Vagina (tissue), 2 donors: ENCODE results near the gene SPINT2. TPM values are rescaled to one million over a fixed set of nuclear protein-coding genes. Genes with fewer than 3 reads are reported as not detected.

Experiments used
- DNase-seq, 2 donors: peaks; one replicate each; pipeline ENCODE4 v3.0.0-alpha.2; 2017; ENCODE audit errors: extremely low spot score in 2 of 2
- H3K27ac ChIP-seq: fragments of 200-600 bp; sonication (generic); one replicate; pipeline ENCODE4 v1.5.1; 2019
- H3K27me3 ChIP-seq: fragments of 200-600 bp; sonication (generic); one replicate; pipeline ENCODE4 v1.5.1; 2019
- H3K36me3 ChIP-seq, 2 donors: fragments of 200-600 bp; sonication (generic); one replicate each; pipeline ENCODE4 v1.5.1; 2017 to 2019
- H3K4me1 ChIP-seq: fragments of 200-600 bp; sonication (generic); one replicate; pipeline ENCODE4 v1.5.1; 2019
- H3K4me3 ChIP-seq, 2 donors: fragments of 200-600 bp; sonication (generic); 1 replicate in 1 of 2; 2 replicates in 1 of 2; pipeline ENCODE4 v1.5.1; 2016 to 2019
- H3K9me3 ChIP-seq: fragments of 200-600 bp; sonication (generic); one replicate; pipeline ENCODE4 v1.5.1; 2019
- POLR2A ChIP-seq, 2 donors: fragments of 450-650 bp; IDR thresholded peaks; one replicate each; pipeline ENCODE4 v1.6.1; 2017; ENCODE audit warnings: antibody characterized with exemption in 2 of 2, mild to moderate bottlenecking in 2 of 2, moderate library complexity in 2 of 2
- POLR2AphosphoS5 ChIP-seq, 2 donors: sonication (generic); formaldehyde crosslinking; IDR thresholded peaks; one replicate each; pipeline ENCODE4 v1.9.0; 2017; ENCODE audit warnings: antibody characterized with exemption in 2 of 2, mild to moderate bottlenecking in 2 of 2, low read depth in 1 of 2; ENCODE audit not compliant: insufficient read depth in 1 of 2
- intact Hi-C: fragments of 100-400 bp; cut with DNase I; formaldehyde crosslinking; loops from one replicate; pipeline ENCODE4 v1.15.1; 2023
- total RNA-seq: library from RNA; depleted of rRNA; stranded (reverse); fragments of >200 nt; gene quantifications from one replicate; pipeline ENCODE4 v1.2.3, GENCODE V29; 2016
- TF ChIP-seq, protein P1 (sequence below), 3 experiments: fragments of 450-650 bp in 2 of 3; fragments of 200-600 bp in 1 of 3; sonication (generic) in 1 of 3; IDR thresholded peaks; one replicate each; pipeline ENCODE4 v1.5.1; 2017 to 2019; ENCODE audit warnings: antibody characterized with exemption in 3 of 3, mild to moderate bottlenecking in 2 of 3, moderate library complexity in 2 of 3

SPINT2 gene
- total RNA-seq, 1 donor from 2014 or later: 174 TPM

DNA sequence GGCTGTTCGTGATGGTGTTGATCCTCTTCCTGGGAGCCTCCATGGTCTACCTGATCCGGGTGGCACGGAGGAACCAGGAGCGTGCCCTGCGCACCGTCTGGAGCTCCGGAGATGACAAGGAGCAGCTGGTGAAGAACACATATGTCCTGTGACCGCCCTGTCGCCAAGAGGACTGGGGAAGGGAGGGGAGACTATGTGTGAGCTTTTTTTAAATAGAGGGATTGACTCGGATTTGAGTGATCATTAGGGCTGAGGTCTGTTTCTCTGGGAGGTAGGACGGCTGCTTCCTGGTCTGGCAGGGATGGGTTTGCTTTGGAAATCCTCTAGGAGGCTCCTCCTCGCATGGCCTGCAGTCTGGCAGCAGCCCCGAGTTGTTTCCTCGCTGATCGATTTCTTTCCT is 27.5 kb downstream of the SPINT2 start:
- TF ChIP-seq, protein P1, sequence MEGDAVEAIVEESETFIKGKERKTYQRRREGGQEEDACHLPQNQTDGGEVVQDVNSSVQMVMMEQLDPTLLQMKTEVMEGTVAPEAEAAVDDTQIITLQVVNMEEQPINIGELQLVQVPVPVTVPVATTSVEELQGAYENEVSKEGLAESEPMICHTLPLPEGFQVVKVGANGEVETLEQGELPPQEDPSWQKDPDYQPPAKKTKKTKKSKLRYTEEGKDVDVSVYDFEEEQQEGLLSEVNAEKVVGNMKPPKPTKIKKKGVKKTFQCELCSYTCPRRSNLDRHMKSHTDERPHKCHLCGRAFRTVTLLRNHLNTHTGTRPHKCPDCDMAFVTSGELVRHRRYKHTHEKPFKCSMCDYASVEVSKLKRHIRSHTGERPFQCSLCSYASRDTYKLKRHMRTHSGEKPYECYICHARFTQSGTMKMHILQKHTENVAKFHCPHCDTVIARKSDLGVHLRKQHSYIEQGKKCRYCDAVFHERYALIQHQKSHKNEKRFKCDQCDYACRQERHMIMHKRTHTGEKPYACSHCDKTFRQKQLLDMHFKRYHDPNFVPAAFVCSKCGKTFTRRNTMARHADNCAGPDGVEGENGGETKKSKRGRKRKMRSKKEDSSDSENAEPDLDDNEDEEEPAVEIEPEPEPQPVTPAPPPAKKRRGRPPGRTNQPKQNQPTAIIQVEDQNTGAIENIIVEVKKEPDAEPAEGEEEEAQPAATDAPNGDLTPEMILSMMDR (IDR thresholded peaks at IDR 0.05): no peak
- TF ChIP-seq POLR2AphosphoS5 (IDR thresholded peaks at IDR 0.05; ENCODE audit: insufficient read depth in 1 of 2, low read depth in 1 of 2): no peak
- TF ChIP-seq POLR2A (IDR thresholded peaks at IDR 0.05): no peak
- H3K4me3 ChIP-seq: no peak overlapping the region
- no peaks in the 10 kb centered on the region for H3K27me3 ChIP-seq
- no peaks in the 10 kb centered on the region for H3K9me3 ChIP-seq
- intact Hi-C loops: no loop called here
- peaks cover 35% of the 10 kb centered on the region for H3K4me1 ChIP-seq
- no peak for DNase-seq
- H3K27ac ChIP-seq: peak overlapping the region; percentile 27
- no peaks in the 10 kb centered on the region for H3K36me3 ChIP-seq

GRCh38 chr19:38293281-38293680 is 28.9 kb downstream of the SPINT2 start:
- Histone ChIP-seq H3K27ac (no peak overlapping the region), H3K4me1 (peaks cover 49% of the 10 kb centered on the region)
- intact Hi-C loops: no loop called here

DNA sequence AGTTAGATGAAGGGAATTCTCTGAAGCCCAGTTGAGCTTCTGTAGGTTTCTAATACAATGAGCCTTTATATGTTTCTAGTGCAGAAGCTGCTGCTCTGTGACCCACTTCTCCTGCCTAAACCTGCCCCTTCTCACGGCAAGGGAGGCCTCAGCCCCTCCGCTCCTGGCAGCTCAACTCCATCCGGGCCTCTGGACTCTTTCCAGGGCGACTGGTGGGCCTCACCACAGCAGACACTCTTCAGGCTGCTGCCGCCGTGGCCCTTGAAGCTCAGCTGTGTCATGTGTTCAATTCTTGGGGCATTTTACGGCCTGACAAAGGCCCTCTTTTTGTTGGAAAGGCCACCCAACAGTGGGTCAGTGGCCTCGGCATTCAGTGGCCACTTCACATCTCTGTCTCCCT is 29.7 kb downstream of the SPINT2 start:
- Histone ChIP-seq H3K36me3 (no peaks in the 10 kb centered on the region), H3K9me3 (no peaks in the 10 kb centered on the region), H3K27me3 (no peaks in the 10 kb centered on the region), H3K4me3 (no peak overlapping the region), H3K27ac (no peak overlapping the region), H3K4me1 (peaks cover 57% of the 10 kb centered on the region)
- TF ChIP-seq POLR2AphosphoS5 (IDR thresholded peaks at IDR 0.05; ENCODE audit: insufficient read depth in 1 of 2, low read depth in 1 of 2) (no peak), POLR2A (IDR thresholded peaks at IDR 0.05) (no peak)
- TF ChIP-seq, protein P1 (IDR thresholded peaks at IDR 0.05): no peak
- no peak for DNase-seq
- intact Hi-C loops: no loop called here

More at GRCh38 chr19:38293281-38293680, 28.9 kb downstream of the SPINT2 start:
- Histone ChIP-seq H3K36me3 (no peaks in the 10 kb centered on the region), H3K4me3 (no peak overlapping the region), H3K27me3 (no peaks in the 10 kb centered on the region), H3K9me3 (no peaks in the 10 kb centered on the region)
- TF ChIP-seq, protein P1 (IDR thresholded peaks at IDR 0.05): no peak
- DNase-seq: no peak

GRCh38 chr19:38298821-38299680 is 34.7 kb downstream of the SPINT2 start:
- TF ChIP-seq, protein P1 (IDR thresholded peaks at IDR 0.05): no peak
- TF ChIP-seq POLR2A (IDR thresholded peaks at IDR 0.05) (no peak), POLR2AphosphoS5 (IDR thresholded peaks at IDR 0.05; ENCODE audit: insufficient read depth in 1 of 2, low read depth in 1 of 2) (no peak)
- Histone ChIP-seq H3K27me3 (no peaks in the 10 kb centered on the region), H3K36me3 (no peaks in the 10 kb centered on the region), H3K9me3 (no peaks in the 10 kb centered on the region), H3K27ac (peak overlapping the region; percentile 63), H3K4me1 (peaks cover 29% of the 10 kb centered on the region), H3K4me3 (no peak overlapping the region)
- no peak for DNase-seq
- intact Hi-C loops: no loop called here
